ENCODE results near the gene SERPINB7.

SERPINB7 gene

DNA sequence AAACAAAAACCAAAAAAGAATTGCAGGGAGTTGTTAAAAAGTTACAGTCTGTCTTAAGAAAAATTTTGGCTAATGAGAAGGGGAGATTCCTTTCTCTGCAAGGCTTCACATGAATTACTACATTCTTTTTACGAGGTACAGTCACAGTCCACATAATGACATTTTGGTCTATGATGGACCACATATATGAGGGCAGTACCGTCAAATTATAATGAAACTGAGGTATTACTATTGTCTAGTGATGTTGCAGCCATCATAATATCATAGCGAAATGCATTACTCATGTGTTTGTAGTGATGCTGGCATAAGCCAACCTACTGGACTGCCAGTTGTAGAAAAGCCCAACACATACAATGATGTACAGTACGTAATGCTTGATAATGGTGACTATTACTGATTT is 12.5 kb downstream of the SERPINB7 start:
- DNase-seq (ENCODE audit: low read depth in 2 of 2) = no peak

DNA sequence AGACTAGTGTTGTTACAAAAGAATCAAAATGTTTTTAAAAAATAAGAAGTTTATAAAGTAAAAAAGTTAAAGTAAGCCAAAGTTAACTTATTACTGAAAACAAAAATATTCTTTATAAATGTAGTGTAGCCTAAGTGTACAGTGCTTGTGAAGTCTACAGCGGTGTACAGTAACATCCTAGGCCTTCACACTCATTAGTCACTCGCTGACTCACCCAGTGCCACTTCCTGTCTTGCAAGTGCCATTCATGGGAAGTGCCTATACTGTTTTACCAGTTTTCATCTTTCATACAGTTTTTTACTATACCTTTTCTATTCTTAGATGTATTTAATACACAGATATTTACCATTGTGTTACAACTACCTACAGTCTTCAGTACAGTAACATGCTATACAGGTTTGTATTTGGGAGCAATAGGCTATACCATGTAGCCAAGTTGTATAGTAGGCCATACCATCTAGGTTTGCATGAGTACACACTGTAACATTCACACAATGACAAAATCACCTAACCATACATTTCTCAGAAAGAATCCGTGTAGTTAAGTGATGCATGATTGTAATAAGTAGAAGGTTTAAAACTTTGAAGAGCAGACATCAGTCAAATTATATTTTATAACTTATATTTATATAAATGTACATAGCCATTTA is 13.4 kb downstream of the SERPINB7 start:
- peak; percentile 46 to 53 for DNase-seq (ENCODE audit: low read depth in 2 of 2)

DNA sequence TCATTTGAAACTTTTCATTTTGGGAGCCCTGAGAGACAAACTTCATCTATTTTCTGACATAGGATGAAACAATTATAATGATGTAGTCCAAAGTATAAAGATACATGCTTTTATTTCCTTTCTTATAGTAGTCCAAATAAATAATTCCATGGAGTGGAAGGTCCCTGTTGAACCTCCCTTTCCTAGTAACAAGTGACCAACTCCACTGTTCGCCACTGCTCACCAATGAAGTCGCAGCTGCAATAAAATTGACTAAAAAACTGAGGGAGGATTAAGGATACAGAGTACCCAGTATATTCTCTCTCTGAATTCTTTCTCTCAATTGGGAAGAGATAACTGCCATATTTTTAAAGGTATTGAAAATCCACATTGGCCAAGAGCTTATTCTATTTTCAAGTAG is 14.1 kb downstream of the SERPINB7 start:
- DNase-seq (ENCODE audit: low read depth in 2 of 2) = no peak

DNA sequence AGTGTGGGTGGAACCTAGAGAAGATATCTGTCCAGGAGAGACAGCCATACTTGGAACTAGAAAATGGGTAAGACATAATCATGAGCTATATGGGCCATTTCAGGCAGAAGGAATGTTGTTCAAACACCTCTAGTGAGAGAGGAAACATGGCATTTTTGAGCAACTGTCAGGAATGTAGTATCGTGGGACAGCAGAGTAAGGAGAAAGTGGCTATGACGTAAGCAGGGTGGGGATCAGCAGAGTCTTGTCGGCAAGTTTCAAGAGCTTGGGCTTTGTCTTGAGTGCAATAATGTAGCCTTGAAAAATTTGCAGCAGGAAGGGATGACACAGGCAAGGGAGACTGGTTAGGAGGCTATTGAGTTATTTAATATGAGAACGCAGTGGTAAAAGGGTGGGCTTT is 20.4 kb downstream of the SERPINB7 start:
- no peak for DNase-seq (ENCODE audit: low read depth in 2 of 2)

DNA sequence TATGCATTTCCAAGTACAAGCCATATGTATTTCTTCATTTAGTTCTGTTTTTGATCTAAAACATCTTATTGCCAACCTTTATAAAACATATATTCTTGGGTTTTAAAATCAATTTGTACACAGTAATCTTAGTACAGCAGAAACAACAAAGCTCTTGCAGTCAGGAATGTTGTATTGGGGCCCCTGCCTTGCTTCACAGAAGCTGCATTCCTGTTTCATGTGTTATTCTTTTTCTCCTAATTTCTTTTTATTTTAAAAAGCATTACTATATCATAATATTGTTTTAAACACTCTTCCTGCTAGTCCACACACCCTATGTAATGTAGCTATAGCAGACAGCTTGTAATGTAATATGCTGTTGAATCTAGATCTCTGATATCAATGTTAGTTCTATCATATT is 24.0 kb downstream of the SERPINB7 start:
- no peak for DNase-seq (ENCODE audit: low read depth in 2 of 2)

DNA sequence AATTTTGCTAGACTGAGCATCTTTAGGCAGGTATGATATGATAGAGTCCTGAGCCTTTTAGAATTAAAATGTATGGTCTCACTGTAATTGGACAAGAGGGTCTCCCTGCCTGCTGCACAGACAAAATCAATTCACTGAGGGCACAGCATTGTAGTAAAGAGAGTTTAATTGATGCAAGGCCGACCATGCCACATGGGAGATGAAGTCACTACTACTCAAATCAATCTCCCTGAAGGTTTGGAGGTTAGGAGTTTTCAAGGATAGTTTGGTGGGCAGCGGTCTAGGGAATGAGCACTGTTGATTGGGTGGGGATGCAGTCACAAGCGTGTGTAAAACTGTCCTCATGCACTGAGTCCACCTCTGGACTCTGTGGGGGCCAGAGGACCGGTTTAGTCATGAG is 26.1 kb downstream of the SERPINB7 start:
- no peak for DNase-seq (ENCODE audit: low read depth in 2 of 2)

DNA sequence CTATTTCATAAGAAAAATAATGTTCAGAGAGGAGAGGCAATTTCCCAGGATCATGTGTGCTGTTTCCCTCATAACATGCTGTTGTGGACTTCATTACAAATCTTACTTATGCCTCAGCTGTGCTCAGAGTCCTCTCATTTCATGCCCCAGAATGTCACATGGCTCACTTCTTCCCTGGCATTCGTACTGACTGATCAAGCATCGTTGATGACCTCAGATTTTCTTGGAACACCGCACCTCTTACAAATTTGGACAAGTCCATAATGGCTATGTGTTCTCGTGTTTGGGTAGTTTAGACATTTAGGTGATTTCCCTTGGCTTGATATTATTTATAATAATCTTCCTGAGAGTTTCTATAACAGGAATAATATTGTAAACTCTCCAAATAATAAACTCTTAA is 32.9 kb downstream of the SERPINB7 start:
- DNase-seq (ENCODE audit: low read depth in 2 of 2) = no peak

DNA sequence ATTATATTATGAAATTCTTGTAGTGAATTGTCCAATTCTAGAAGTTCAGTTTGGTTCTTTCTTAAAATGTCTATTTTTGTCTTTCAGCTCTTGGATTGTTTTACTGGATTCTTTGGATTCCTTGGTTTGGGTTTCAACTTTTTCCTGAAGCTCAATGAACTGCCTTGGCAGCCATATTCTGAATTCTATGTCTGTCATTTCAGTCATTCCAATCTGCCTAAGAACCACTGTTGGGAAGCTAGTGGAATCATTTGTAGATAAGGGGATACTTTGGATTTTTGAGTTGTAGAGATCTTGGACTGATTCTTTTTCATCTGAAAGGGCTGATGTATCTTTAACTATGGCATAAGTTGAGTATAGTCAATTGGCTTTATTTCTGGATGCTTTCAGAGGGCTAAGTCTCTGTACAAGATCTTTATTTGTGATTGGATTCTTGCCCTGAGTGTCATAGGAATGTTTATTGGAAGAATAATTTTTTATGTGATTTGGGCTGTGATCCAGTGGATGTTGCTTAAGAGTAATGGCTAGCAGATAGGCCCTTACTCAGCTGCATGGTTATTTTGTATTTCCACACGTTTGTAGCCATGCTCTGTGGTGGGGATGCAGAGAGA is 42.3 kb downstream of the SERPINB7 start:
- DNase-seq (ENCODE audit: low read depth in 2 of 2) = no peak

DNA sequence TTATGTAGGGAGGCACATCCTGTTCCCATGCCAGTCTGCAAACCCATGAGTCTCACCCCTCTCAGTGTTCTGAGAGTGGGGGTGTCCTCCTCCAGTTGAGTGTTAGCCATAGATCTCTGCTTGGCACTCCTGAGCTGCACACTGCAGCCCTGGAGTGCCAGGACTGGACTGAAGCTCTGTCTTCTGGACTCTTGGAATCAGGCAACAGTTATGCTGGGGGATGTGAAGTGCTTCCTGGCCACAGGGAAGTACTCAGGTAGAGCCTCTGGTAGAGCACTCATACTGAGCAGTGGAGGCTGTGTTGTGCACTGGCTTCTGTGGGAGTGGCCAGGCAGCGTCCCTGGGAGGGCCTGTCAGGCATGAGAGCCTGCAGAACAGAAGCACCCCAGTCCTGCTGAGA is 43.0 kb downstream of the SERPINB7 start:
- no peak for DNase-seq (ENCODE audit: low read depth in 2 of 2)

DNA sequence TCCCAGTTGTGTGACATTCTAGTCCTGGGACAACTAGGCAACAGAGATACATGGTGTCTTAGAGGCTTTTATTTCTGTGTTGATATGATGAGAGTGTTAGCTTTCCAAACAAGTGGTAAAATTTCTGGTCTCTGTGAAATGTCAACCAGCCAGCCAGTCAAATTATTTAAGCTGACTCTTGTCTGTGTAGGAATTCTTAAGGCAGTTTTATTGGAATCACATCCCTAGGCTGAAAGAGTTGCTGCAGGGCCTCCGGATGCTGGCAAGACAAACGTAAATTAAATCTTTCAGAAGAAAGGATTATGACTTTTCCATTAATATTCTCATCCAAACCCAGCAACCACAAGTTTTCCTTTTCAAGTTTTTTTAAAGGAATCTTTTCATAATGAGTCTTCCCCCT is 44.6 kb downstream of the SERPINB7 start:
- DNase-seq (ENCODE audit: low read depth in 2 of 2) = no peak

DNA sequence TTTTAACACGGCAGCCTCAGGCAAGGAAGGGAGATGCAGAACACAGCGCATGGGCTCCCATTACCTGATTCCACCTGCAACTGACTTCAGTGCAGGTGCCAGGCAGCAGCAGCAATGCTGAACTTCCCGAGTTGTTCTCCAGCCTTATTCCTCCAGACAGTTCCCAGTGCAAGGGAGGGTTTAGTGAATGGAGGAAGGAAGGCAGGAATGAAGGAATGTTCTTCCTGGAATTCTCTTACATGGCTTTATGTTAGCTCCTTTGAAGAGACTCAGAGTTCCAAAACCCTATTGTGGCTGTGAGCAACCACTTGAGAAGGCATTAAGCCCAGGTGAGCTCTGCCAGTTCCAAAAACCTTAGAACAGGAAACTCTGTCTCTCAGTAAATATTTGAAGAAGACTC is 45.5 kb downstream of the SERPINB7 start:
- no peak for DNase-seq (ENCODE audit: low read depth in 2 of 2)

DNA sequence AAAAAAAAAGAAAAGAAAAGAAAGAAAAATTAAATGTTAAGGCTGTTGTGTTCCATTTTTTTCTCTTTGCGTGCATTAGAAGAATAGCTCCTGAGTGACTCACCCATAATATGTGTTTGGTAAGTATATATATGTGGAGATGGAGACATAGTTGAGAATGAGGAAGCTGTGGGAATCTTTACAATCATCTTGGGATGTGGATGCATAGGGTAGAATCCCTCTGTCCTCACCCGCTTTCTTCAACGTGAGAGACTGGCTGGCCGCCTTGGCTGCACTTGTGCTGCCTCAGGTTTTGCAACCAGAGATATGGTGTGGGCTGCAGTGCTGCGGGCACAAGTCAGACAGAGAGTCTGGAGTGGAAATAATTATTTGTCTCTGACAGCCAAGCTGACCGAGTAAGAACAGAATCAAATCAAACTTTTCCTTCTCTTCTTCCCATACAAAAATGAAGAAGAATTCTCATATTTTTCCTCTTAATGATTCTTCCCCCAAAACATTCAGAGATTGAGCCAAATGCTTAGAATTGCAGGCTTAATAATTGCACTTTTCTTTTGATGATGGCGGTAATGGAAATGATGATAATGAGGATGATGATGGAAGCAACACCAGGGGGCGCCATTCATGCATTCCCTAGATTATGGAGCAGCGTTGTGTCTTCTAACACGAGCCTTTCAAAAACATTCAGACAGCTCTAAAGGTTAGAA is 48.5 kb downstream of the SERPINB7 start:
- DNase-seq (ENCODE audit: low read depth in 2 of 2) = no peak

DNA sequence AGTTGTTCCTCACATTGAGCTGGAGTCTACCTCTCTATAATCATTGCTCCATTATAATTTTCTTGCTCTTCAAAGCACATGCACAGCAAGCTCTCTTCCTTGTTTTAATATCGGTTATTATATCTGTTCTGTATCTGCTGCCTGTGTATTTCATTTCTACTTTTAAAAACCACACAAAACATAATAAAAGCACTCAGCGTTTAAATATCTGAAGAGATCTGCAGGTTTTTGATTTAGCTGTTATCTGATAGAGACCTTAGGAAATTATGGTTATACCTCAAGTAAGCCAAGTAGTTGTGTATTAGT is 49.0 kb downstream of the SERPINB7 start:
- DNase-seq (ENCODE audit: low read depth in 2 of 2) = no peak

DNA sequence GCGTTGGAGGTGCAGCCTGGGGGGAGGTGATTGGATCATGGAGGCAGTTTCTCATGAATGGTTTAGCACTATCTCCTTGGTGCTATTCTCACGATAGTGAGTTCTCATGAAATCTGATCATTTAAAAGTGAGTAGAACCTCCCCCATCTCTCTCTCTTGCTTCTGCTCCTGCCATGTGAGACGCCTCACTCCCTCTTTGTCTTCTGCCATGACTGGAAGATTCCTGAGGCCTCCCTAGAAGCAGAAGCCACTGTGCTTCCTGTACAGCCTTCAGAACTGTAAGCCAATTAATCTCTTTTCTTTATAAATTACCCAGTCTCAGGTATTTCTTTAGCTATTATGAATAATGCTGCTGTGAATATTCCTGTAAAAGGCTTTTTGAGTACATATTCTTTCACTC is 52.9 kb downstream of the SERPINB7 start:
- DNase-seq (ENCODE audit: low read depth in 2 of 2) = no peak

DNA sequence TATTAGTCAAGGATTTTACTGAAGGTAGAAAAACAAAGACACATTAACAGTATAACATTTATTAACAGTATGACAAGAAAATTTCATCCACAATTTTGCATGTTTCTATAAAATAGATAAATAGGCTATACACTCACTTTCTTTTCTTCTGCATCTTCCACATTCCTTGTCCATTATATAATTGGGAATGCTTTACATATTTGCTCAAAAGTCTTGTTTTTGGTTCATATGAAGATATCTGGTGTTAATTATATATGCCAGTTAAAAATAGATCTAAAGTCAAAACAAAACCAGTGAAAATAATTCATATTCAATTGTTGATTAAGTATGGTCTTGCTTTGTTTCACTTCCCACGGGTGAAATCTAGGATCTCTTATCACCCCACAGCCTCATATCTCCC is 53.4 kb downstream of the SERPINB7 start:
- DNase-seq (ENCODE audit: low read depth in 2 of 2) = no peak

DNA sequence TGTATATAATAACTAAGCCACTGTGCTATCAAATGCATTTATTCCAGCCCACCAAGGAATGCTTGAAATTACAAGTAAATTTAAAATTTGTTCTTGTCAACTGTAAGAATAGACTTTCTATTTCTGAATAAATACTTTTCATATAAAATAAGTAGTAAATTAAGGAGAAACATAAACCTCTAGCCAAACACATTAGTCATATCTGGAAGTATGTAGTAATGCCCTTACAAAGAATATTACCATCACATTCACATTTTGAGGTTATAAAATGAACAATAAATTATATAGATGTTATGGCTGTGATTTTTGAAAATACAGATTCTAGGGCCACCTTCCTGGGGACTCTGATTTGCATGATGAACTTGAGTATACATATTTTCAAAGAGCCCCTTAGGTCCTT is 54.7 kb downstream of the SERPINB7 start:
- DNase-seq (ENCODE audit: low read depth in 2 of 2) = no peak

DNA sequence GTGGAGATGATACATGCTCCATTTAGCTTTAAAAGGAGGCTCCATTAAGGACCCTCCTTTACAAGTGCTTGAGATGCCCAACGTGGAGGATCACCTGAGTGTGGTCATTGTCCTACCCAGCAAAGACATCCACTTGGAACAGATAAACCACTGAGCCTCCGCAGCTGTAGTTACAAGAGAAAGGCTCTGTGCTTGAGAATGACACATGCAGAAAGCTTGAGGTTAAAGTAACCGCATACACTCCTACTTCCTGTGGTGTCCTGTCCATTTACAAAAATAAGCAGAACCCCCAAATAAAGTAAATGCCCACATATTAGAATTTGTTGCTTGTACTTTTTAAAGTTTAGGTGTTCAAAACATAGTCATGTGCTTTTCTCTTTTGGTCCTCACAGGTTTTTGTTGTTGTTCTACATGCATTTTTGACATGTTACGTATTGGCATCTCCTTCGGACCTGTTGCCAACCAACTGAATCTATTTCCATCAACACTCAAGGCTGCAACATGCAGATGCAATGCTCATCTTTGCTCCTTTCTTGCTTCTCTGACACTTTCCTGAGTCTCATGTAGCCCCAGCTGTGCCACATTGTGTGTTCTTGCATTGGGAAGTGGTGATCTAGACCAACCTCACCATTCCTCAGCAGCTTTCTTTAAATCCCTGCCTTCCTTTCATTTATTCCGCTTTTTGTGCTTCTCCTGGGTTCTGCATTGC is 56.0 kb downstream of the SERPINB7 start:
- no peak for DNase-seq (ENCODE audit: low read depth in 2 of 2)

DNA sequence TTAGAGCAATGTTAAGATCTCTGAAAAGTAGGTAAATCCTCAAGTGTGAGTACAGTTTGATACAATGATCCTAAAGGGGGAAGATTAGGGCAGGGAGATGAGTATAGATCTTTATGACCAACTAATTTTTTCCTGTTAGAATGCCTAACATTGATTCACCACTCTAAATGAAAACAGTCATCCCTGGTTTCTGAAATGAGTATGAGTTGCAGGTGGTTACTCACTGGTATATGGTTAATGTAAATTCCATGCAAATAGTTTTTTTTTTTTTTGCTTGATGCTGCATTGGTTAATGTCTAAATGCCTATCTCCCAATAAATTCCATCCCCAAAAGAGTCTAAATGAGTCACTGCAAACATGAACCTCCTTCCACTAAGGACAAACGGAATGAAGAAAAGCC is 57.3 kb downstream of the SERPINB7 start:
- DNase-seq (ENCODE audit: low read depth in 2 of 2) = no peak

DNA sequence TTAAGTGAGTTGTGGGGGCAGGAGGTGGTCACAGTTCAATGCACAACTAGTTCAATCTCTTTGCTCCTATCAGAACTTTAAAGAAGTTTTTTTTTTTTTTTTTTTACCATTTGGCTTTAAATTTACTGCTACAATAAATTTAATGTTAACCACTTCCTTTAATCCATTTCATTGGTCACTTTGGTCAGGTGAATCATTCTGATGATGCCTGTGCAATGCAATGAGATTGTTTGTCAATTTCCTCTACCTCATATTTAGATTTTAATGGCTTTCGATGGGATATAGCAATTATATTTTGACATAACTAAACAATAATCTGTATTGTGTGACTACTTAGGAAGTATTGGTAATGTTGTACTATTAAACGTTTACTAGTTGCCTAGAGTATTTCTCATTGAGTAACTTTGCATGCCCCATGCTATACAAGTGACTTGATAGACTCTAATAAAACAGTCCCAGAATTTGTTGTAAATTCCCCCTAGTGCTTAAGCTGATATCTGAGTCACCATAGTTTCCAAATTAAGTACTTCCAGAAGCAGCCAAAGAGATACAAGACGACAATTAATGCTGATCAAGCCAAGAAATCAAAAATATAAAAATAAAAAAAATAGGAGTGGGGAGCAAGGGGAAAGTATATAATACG is 59.4 kb downstream of the SERPINB7 start:
- no peak for DNase-seq (ENCODE audit: low read depth in 2 of 2)

DNA sequence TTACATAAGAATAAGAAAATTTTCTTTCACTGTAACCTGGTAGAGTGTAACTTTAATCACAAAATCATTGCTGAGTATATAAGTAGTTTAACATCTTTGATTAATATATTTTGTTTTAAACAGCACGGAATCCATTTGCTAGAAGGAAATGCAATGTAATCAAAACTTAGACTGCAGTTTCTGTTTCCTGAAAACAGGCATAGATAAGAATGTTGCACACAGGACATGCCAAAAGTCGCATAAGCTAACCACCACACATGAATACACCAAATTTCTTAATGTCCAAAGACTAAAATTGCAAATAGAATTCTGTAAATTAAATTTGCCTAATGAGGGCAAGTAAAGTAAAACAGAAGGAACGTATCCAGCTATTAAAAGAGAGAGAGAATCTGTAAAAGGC is 61.2 kb downstream of the SERPINB7 start:
- no peak for DNase-seq (ENCODE audit: low read depth in 2 of 2)

DNA sequence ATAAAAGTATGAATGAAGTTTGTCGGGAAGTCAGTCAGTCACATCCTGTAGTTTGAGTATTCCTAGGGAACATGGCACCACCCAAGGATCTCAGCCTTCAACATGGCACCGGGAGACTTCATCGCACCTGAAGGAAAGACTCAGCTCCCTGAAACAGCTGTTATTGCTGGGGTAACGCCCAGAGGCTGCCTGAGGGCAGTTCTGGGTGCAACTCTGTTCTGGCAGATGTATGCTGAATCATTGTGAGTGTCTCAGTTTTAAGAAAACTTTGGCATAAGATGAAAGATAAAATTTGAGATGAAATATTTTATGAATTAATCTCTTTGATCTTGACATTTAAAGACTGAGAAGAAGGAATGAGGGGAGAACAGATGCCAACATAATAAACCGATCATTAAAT is 62.4 kb downstream of the SERPINB7 start:
- no peak for DNase-seq (ENCODE audit: low read depth in 2 of 2)

DNA sequence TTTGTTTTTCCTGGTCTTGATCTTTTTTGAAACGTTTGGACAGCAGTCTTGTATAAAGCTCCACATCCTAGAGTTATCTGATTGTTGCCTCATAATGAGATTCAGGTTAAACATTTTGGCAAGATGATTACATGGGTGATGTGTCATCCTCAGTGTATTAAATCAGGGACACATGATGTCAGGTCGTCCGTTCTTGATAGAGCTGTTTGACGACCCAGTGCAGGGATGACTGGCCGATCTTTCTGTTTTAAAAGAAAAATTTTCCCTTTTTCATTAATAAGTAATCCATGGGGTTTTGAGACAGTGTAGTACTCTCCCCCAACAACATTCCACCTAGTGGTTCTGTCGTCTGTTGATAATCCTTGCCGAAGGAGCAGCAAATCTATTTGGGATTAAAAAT is 67.8 kb downstream of the SERPINB7 start:
- DNase-seq (ENCODE audit: low read depth in 2 of 2) = no peak

DNA sequence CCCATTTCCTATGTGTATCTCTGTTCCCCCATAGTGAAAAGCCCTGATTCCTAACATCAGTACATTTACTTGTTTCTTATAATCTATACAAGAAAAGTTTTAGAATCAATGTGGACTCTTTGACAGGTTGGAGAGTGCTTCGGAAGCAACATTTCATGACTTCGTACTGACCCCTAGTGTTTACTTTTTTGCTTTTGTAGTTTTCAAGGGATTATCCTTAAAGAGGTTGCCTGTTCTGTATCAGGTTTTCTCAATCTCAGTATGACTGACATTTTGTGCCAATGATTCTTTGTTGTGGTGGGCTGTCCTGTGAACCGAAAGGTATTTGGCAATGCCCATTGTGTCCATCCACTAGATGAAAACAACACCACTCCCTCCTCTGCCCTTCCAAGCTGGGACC is 69.0 kb downstream of the SERPINB7 start:
- no peak for DNase-seq (ENCODE audit: low read depth in 2 of 2)
